RWPE2 (cell line): ENCODE data around the gene JPH2.

Experiments used
- ATAC-seq: fragments of 200-7000 bp; cut with Tn5 transposase; 3 replicates; pipeline ENCODE4 v1.9.1; 2021; ENCODE audit warnings: low read depth
- DNase-seq: peaks from one replicate; pipeline ENCODE4 v3.0.0-alpha.2; 2020; ENCODE audit warnings: low spot score
- H3K27ac ChIP-seq: fragments of 450-650 bp; 2 replicates; pipeline ENCODE4 v1.5.1; 2017; ENCODE audit warnings: mild to moderate bottlenecking; ENCODE audit not compliant: poor library complexity, severe bottlenecking
- H3K27me3 ChIP-seq: fragments of 250-450 bp; sonication (Bioruptor Pico); 2 replicates; pipeline ENCODE4 v1.5.1; 2021; ENCODE audit warnings: mild to moderate bottlenecking, moderate library complexity; ENCODE audit not compliant: insufficient read depth, poor library complexity, severe bottlenecking
- H3K36me3 ChIP-seq: fragments of 250-450 bp; sonication (Bioruptor Pico); 2 replicates; pipeline ENCODE4 v1.5.1; 2020; ENCODE audit warnings: low read depth, mild to moderate bottlenecking, moderate library complexity
- H3K4me1 ChIP-seq: fragments of 250-450 bp; sonication (Bioruptor Pico); 2 replicates; pipeline ENCODE4 v1.5.1; 2021; ENCODE audit warnings: mild to moderate bottlenecking, moderate library complexity; ENCODE audit not compliant: insufficient read depth, poor library complexity, severe bottlenecking
- H3K4me3 ChIP-seq: fragments of 250-450 bp; sonication (Bioruptor Pico); 2 replicates; pipeline ENCODE4 v1.5.1; 2021; ENCODE audit warnings: mild to moderate bottlenecking, moderate library complexity; ENCODE audit not compliant: severe bottlenecking
- H3K9me3 ChIP-seq: fragments of 250-450 bp; sonication (Bioruptor Pico); 2 replicates; pipeline ENCODE4 v1.5.1; 2021; ENCODE audit warnings: mild to moderate bottlenecking, moderate library complexity; ENCODE audit not compliant: severe bottlenecking
- TF ChIP-seq, protein P1 (sequence below): fragments of 450-650 bp; IDR thresholded peaks from one replicate; pipeline ENCODE4 v1.5.1; 2017; ENCODE audit warnings: mild to moderate bottlenecking, moderate library complexity; ENCODE audit not compliant: poor library complexity, severe bottlenecking

The JPH2 gene

DNA sequence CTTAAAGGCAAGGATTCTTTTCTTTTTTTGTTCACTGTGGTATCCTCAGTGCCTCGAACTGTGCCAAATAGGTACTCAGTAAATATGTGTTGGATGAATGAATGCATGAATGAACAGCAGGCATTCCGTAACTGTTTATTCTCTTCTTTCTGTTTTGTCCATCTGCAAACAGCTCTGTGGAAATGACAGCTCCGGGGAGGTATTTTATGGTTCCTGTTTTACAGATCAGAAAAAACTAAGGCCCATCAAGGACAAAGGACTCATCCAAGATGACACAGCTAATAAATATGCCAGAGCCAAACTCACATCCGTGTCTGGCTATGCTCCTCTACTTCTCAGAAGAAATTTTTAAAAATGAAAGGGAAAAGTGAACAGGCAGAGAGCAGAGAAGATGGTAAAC, 21.0 kb downstream of the JPH2 start:
- H3K4me1 ChIP-seq = peaks cover 14% of the 10 kb centered on the region
- TF ChIP-seq, protein P1, sequence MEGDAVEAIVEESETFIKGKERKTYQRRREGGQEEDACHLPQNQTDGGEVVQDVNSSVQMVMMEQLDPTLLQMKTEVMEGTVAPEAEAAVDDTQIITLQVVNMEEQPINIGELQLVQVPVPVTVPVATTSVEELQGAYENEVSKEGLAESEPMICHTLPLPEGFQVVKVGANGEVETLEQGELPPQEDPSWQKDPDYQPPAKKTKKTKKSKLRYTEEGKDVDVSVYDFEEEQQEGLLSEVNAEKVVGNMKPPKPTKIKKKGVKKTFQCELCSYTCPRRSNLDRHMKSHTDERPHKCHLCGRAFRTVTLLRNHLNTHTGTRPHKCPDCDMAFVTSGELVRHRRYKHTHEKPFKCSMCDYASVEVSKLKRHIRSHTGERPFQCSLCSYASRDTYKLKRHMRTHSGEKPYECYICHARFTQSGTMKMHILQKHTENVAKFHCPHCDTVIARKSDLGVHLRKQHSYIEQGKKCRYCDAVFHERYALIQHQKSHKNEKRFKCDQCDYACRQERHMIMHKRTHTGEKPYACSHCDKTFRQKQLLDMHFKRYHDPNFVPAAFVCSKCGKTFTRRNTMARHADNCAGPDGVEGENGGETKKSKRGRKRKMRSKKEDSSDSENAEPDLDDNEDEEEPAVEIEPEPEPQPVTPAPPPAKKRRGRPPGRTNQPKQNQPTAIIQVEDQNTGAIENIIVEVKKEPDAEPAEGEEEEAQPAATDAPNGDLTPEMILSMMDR = no peak
- no peaks in the 10 kb centered on the region for H3K36me3 ChIP-seq
- ATAC-seq (peak; percentile 71), DNase-seq (no peak)
- no peaks in the 10 kb centered on the region for H3K9me3 ChIP-seq
- H3K4me3 ChIP-seq = no peak overlapping the region
- peak overlapping the region; percentile 79 for H3K27ac ChIP-seq
- H3K27me3 ChIP-seq = no peaks in the 10 kb centered on the region

DNA sequence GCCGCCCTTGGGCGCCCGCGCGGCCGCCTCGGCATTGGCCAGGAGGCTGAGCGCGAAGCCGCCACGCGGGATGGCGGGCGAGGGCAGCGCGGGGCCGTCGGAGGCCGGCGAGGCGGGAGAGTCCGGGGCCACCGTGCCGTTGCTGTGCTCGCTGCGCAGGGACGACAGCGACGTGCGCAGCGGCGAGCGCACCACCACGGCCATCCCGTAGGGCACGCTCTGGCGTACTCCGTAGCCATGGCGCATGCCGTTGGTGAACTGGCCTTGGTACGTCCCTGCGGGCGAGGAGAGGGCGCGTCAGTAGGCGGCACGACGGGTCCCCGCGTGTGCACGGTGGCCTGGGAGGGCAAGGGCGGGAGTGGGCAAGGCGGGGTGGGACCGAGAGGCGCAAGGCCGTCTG, 26.9 kb downstream of the JPH2 start:
- no peaks in the 10 kb centered on the region for H3K36me3 ChIP-seq
- no peaks in the 10 kb centered on the region for H3K27me3 ChIP-seq
- no peaks in the 10 kb centered on the region for H3K4me1 ChIP-seq
- TF ChIP-seq, protein P1 = no peak
- H3K9me3 ChIP-seq = no peaks in the 10 kb centered on the region
- no peak for ATAC-seq
- DNase-seq = no peak
- H3K27ac ChIP-seq = no peak overlapping the region
- H3K4me3 ChIP-seq = no peak overlapping the region

DNA sequence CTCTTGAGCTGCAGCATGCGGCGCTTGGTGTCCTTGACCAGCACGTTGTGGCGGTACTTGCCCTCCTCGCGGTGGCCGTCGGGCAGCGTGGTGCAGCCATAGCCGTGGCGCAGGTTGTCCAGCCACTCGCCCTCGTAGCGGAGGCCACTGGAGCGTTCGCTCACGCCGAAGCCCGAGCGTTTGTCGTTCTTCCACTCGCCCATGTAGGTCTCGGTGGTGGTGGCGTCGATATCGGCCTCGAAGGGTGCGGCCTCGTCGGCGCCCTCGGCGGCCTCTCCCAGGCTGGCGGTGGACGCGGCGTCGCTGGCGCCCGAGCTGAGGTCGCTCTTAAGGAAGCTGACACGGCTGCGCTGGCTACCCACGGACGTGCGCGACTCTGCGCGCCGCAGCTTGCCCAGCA, 27.3 kb downstream of the JPH2 start:
- Histone ChIP-seq H3K4me3 (no peak overlapping the region), H3K4me1 (no peaks in the 10 kb centered on the region), H3K27ac (no peak overlapping the region), H3K9me3 (no peaks in the 10 kb centered on the region), H3K27me3 (no peaks in the 10 kb centered on the region), H3K36me3 (no peaks in the 10 kb centered on the region)
- TF ChIP-seq, protein P1 = no peak
- ATAC-seq (no peak), DNase-seq (no peak)

DNA sequence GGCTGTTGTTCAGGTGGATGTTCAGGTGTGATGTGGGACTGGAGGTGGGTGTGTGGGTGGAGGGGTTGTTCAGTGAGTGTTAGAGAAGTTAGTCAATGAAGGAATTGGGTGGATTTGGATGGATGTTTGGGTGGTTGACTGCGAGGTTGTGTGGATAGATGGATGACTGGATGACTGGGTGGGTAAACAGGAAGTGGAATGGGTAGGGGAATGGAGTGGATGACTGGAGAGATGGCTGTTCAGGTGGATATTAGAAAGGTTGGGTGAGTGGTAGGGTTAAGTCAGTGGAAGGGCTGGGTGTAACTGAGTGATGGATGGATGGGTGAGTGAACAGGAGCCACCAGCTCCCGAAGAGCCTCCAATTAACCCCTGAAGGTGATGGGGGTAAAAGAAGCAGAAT, 27.9 kb downstream of the JPH2 start:
- ATAC-seq (no peak), DNase-seq (no peak)
- Histone ChIP-seq H3K9me3 (no peaks in the 10 kb centered on the region), H3K27ac (no peak overlapping the region), H3K4me3 (no peak overlapping the region), H3K27me3 (no peaks in the 10 kb centered on the region), H3K4me1 (peaks cover 3% of the 10 kb centered on the region), H3K36me3 (no peaks in the 10 kb centered on the region)
- TF ChIP-seq, protein P1 = no peak

DNA sequence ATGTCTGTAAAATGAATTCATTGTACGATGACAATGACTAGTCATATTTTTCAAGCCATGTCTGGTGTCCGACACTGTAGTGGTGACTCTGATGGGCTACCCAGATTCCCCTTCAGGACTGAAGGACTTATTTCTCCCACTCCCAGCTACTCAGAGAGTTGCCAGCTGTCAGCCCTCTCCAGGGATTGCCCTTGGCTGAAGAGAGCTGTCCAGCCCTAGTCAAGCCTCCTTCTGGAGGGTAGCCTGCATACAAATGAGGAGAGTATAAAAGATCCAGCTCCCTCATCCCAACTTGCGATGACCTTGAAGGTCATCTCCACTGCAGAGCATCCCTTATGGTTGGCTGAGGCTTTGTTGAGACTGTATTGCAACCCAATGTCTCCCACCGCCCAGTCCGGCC, 29.9 kb downstream of the JPH2 start:
- TF ChIP-seq, protein P1 = no peak
- Histone ChIP-seq H3K27ac (no peak overlapping the region), H3K9me3 (no peaks in the 10 kb centered on the region), H3K36me3 (peaks cover 3% of the 10 kb centered on the region; the same call in 1 of the 2 replicates), H3K27me3 (no peaks in the 10 kb centered on the region), H3K4me1 (peaks cover 9% of the 10 kb centered on the region), H3K4me3 (no peak overlapping the region)
- DNase-seq = no peak
- no peak for ATAC-seq
